ENCODE data around the gene HRH3. TPM values are rescaled to one million over a fixed set of nuclear protein-coding genes. Genes with fewer than 3 reads are reported as not detected.

HRH3 gene
- total RNA-seq, 3 donors from 2014 or later: 0.09 TPM; not detected in 2

DNA sequence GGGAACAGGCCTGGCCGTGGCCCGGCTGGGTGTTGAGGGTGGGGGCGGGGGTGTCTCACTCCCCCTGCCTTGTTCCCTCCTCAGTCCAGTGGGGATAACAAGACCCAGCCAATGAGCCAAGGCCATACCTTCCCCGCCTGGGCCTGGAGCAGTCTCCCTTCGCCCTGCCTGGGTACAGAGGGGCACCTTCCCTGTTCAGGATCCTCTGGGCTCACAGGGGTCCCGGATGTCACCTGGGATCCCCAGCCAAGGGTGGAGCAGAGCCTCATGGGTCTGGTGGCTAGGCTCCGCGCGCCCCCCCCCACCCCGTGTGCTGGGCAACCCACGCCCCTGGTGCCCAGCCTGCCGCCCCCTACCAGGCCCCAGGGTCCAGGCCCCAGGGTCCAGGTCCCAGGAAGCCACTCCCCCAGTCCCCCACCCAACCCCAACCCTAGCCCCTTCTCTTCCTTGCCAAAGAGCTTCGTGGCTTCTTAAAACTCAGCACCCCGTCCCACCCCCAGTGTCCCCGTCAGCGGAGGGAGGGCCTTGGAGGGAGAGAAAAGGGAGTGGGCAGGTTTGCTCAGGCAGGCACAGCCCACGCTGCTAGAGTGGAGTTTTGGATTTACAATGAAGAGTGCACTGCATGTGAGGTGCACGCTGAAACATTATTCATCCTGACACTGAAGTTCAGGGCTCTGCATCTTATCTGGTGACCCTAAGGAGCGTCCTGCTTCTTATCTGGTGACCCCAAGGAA lies 11.8 kb downstream of the HRH3 start:
- intact Hi-C loops (cut with DNase I, micrococcal nuclease): no loop called here
- DNase-seq: peak in 1 of 3 donors; percentile 32
- no peak for ATAC-seq
- Histone ChIP-seq H3K9me3 (no peaks in the 10 kb centered on the region), H3K36me3 (ENCODE audit: low read depth) (no peaks in the 10 kb centered on the region), H3K4me1 (ENCODE audit: low read depth) (no peaks in the 10 kb centered on the region), H3K4me3 (no peak overlapping the region)
- TF ChIP-seq, protein P1, sequence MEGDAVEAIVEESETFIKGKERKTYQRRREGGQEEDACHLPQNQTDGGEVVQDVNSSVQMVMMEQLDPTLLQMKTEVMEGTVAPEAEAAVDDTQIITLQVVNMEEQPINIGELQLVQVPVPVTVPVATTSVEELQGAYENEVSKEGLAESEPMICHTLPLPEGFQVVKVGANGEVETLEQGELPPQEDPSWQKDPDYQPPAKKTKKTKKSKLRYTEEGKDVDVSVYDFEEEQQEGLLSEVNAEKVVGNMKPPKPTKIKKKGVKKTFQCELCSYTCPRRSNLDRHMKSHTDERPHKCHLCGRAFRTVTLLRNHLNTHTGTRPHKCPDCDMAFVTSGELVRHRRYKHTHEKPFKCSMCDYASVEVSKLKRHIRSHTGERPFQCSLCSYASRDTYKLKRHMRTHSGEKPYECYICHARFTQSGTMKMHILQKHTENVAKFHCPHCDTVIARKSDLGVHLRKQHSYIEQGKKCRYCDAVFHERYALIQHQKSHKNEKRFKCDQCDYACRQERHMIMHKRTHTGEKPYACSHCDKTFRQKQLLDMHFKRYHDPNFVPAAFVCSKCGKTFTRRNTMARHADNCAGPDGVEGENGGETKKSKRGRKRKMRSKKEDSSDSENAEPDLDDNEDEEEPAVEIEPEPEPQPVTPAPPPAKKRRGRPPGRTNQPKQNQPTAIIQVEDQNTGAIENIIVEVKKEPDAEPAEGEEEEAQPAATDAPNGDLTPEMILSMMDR (IDR thresholded peaks at IDR 0.05): no peak

DNA sequence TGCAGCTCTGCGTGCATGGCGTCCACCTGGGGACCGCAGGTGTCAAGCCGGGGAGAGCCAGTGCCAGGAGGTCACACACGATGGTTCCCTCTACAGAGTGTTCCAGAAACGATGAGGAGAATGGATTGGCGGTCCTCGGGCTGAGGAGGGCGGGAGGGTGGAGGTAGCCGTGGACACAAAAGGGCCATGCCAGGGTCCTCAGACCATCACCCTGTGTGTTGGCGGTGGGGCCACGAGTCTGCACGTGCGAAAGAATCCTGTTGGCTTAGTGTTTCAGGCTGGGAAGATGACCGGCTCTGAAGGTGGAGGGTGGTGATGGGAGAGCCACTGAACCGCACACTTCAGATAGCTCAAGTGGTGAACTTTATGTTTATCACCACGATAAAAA lies 13.7 kb downstream of the HRH3 start:
- Histone ChIP-seq H3K36me3 (ENCODE audit: low read depth) (no peaks in the 10 kb centered on the region), H3K4me1 (ENCODE audit: low read depth) (no peaks in the 10 kb centered on the region), H3K4me3 (no peak overlapping the region), H3K9me3 (no peaks in the 10 kb centered on the region)
- intact Hi-C loops (cut with DNase I, micrococcal nuclease): no loop called here
- TF ChIP-seq, protein P1 (IDR thresholded peaks at IDR 0.05): no peak
- DNase-seq (peak in 1 of 3 donors; percentile 17), ATAC-seq (no peak)

DNA sequence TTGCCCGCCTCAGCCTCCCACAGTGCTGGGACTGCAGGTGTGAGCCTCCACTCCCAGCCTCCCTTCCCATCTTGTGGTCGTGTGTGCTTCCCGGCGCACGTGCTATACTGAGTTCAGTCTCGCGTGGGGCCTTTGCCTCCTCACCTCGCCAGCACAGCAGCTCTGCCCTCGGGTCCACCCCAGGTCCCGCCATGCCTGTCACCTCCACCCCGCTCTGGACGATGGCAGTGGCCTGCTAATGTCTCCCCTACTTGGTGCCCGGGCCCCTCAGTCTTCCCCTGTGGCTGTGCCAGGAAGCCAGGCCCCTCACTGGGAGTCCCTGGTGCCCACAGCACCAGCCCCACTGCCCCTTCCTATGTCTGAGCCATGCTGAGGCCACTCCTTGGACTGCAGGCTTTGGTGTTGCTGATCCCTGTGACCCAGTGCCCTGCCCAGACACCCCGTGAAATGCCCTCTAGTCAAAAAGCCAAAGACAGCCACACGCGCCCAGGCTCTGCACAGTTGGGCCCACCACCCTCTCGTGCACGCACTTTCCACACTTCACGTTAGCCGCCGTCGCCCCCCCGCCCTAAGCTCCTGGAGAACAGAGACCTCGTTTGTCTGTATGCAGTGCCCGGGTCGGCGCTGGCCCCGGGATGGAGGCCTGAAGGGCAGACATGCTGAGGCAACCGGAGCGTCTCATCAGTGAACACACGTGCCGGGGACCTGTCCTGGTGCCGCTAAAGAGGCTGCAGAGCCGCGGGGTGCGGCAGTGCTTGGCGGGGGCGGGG lies 14.3 kb downstream of the HRH3 start:
- intact Hi-C loops (cut with DNase I, micrococcal nuclease): no loop called here
- no peaks in the 10 kb centered on the region for H3K4me1 ChIP-seq (ENCODE audit: low read depth)
- H3K4me3 ChIP-seq: no peak overlapping the region
- no peaks in the 10 kb centered on the region for H3K9me3 ChIP-seq
- no peak for ATAC-seq
- TF ChIP-seq, protein P1 (IDR thresholded peaks at IDR 0.05): no peak
- no peaks in the 10 kb centered on the region for H3K36me3 ChIP-seq (ENCODE audit: low read depth)
- peak in 2 of 3 donors; percentile 15 to 36 for DNase-seq

DNA sequence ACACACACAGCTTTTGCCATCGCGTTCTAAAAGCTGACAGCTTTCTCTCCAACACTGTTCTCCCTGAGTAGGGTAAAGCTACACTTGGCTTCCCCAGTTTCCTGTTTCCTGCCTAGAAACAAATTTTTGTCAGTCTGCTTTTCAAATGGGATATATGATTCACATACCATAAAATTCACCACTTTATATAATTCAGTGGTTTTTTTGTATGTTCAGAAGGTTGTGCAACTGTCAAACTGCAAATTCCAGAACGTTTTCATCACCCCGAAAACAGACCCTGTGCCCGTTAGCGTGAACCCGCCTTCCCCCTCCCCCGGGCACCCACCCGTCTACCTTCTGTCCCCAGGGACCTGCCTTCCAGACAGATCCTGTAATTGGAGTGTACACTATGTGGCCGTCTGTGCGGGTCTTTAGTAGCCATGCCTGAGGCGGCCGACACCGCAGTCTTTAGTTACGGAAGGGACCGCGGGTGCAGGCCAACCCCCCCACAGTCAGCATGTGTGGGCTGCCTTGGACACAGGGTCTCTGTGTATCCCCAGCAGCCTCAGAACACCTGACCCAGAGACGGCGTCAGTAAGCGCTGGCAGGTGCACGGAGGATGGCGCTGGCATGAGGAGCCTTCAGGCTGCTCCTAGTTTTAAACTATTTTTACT lies 16.6 kb downstream of the HRH3 start:
- Histone ChIP-seq H3K36me3 (ENCODE audit: low read depth) (no peaks in the 10 kb centered on the region), H3K4me1 (ENCODE audit: low read depth) (no peaks in the 10 kb centered on the region)
- intact Hi-C loops (cut with DNase I, micrococcal nuclease): no loop called here

DNA sequence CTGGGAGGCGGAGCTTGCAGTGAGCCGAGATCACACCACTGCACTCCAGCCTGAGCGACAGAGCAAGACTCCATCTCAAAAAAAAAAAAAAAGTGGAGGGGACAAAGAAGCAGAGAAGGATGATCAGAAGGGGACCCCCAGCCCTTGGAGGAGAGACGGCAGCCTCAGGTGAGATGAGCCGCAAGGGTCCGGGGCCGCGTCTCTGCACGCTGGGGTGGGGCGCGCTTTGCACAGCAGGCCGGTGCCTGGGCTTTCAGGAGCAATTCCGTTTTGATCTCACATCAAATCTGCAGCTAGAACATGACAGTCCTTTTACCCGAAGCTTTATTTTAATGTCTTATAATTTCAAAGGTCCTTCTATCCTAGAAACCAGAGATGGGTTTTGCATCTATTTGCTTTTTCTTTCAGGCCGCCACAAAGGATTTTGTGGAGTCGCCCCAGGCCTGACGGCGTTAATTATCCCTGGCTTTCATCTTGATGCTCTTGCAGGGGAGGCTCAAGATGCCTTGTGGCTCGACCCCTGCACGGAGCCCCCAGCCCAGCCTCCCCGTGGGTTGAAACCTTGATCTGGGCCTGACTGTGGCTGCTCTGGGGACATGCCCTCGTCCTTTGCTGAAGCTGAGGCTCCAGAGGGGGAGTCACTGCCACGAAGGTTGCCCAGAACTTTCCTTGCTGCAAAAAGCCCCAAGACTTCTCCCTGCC lies 17.3 kb downstream of the HRH3 start:
- Histone ChIP-seq H3K4me3 (no peak overlapping the region), H3K9me3 (no peaks in the 10 kb centered on the region), H3K36me3 (ENCODE audit: low read depth) (no peaks in the 10 kb centered on the region), H3K4me1 (ENCODE audit: low read depth) (no peaks in the 10 kb centered on the region)
- ATAC-seq: no peak
- DNase-seq: peak in 2 of 3 donors; percentile 3 to 38
- TF ChIP-seq, protein P1 (IDR thresholded peaks at IDR 0.05): no peak
- intact Hi-C loops (cut with DNase I, micrococcal nuclease): no loop called here

More for the DNA sequence above, 16.6 kb downstream of the HRH3 start:
- Histone ChIP-seq H3K9me3 (no peaks in the 10 kb centered on the region), H3K4me3 (no peak overlapping the region)
- TF ChIP-seq, protein P1 (IDR thresholded peaks at IDR 0.05): no peak
- ATAC-seq: no peak
- peak in 1 of 3 donors; percentile 27 for DNase-seq

All from mucosa of descending colon (tissue), 3 donors.